ENCODE results near the gene SLC38A7. TPM values are rescaled to one million over a fixed set of nuclear protein-coding genes. Genes with fewer than 3 reads are reported as not detected.
"Not testable (repeated sequence)": the region's sequence is repeated elsewhere in the genome, so short reads cannot be mapped to it uniquely, and the experiment has no call there.

The SLC38A7 gene
- total RNA-seq, 2 donors from 2014 or later = 7.3 to 9.1 TPM

DNA sequence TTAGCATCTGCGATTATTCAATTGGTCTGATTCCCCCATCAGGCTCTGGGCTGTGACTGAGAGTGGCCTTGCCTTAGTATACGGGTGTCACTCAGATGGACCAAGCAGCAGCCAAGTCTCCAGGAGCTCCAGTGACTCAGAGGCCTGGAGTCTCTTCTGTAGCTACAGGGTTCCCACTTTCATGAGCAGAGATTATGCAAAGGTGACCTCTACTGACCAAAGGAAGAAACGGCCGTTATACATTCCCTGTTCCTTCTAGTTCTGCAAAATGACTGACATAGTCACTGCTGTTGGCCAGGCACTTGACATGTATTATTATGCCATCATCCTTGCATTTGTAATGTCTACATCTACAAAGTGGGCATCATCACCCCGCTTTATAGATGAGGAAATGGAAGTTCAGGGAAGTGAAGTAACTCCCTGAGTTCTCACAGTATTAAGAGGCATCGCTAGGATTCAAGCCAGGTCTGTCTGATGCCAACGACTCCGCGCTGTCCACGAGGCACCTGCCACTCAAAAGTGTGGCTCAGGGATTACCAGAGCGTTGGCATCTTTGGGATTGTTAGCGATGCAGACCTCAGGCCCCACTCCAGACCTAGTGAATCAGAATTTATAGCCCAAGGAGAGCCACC, 23.3 kb downstream of the SLC38A7 start:
- Mint-ChIP-seq H3K27ac (no peak overlapping the region), H3K36me3 (ENCODE audit: insufficient read depth in 2 of 2) (no peaks in the 10 kb centered on the region), H3K9me3 (no peaks in the 10 kb centered on the region), H3K27me3 (ENCODE audit: low read depth) (no peaks in the 10 kb centered on the region), H3K4me3 (no peak overlapping the region), H3K4me1 (ENCODE audit: low read depth) (no peaks in the 10 kb centered on the region)
- peak in 1 of 2 donors; percentile 9 for DNase-seq
- ATAC-seq (replicated peaks in 1 of 2) = peak; percentile 73 to 75

DNA sequence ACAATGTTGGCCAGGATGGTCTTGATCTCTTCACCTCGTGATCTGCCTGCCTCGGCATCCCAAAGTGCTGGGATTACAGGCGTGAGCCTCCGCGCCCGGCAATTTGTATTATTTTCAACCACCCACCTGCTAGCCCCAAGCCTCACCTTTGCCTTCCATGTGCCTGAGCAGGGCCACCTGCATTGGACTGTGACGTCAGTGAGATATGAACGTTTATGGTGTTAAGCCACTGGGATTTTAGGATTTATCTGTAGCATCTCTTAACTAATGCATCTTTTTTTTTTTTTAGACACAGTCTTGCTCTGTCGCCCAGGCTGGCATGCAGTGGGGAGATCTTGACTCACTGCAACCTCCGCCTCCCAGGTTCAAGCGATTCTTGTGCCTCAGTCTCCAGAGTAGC, 24.7 kb downstream of the SLC38A7 start:
- not testable (repeated sequence) for DNase-seq; H3K27ac Mint-ChIP-seq; H3K27me3 Mint-ChIP-seq (ENCODE audit: low read depth); ATAC-seq (replicated peaks in 1 of 2); H3K4me3 Mint-ChIP-seq; H3K36me3 Mint-ChIP-seq (ENCODE audit: insufficient read depth in 2 of 2); H3K4me1 Mint-ChIP-seq (ENCODE audit: low read depth); H3K9me3 Mint-ChIP-seq

DNA sequence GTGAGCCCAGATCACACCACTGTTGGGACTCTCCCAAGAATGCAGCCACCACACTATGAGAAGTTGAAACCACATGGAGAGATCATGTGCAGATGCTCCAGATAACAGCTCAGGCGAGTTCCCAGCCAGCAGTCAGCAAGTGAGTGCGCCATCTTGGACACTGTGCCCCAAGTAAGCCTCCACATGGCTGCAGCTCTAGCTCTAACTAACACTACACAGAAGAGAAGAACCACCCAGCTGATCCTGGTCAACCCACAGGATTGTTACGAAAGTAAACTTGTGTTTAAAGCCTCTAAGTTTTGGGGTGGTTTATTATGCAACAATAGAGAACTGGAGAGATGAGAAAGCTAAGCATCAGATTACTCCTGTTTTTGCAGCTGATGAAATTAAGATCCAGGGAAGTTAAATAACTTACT, 25.8 kb downstream of the SLC38A7 start:
- H3K9me3 Mint-ChIP-seq = no peaks in the 10 kb centered on the region
- H3K36me3 Mint-ChIP-seq (ENCODE audit: insufficient read depth in 2 of 2) = no peaks in the 10 kb centered on the region
- no peaks in the 10 kb centered on the region for H3K27me3 Mint-ChIP-seq (ENCODE audit: low read depth)
- no peak overlapping the region for H3K4me3 Mint-ChIP-seq
- H3K4me1 Mint-ChIP-seq (ENCODE audit: low read depth) = no peaks in the 10 kb centered on the region
- no peak overlapping the region for H3K27ac Mint-ChIP-seq
- ATAC-seq (replicated peaks in 1 of 2) (no peak), DNase-seq (no peak)

DNA sequence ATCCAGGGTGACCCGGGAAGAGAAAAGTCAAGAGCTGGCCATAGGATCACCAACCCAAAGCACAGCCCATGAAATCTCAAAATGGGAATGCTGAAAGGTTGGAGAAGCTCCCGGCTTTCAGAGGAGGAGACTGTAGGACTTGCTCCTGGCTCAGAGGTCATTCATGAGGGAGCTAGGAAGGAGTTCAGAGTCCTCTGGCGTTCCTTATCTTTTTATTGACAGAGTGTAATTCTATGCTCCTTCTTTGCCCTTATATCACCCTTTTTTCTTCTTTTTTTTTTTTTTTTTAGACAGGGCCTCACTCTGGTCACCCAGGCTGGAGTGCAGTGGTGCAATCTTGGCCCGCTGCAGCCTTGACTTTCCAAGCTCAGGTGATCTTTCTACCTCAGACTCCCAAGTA, 27.7 kb downstream of the SLC38A7 start:
- no peak for DNase-seq
- no peaks in the 10 kb centered on the region for H3K4me1 Mint-ChIP-seq (ENCODE audit: low read depth)

DNA sequence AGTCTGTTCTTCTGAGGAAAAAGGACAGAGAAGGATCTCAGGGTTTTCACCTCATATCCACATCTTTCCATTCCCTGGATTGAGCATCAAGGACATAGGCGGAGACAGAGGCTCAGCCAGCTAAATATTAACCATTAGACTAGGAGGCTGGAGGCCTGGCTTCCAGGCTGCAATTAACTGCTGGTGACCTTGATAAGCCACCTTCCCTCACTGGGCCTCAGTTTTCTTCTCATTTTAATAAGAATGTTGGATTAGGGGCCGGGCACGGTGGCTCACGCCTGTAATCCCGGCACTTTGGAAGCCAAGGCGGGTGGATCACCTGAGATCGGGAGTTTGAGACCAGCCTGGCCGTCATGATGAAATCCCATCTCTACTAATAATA, 29.4 kb downstream of the SLC38A7 start:
- H3K4me1 Mint-ChIP-seq (ENCODE audit: low read depth) = no peaks in the 10 kb centered on the region
- no peak for ATAC-seq (replicated peaks in 1 of 2)
- no peaks in the 10 kb centered on the region for H3K27me3 Mint-ChIP-seq (ENCODE audit: low read depth)
- no peak for DNase-seq
- no peaks in the 10 kb centered on the region for H3K9me3 Mint-ChIP-seq
- H3K4me3 Mint-ChIP-seq = no peak overlapping the region
- H3K27ac Mint-ChIP-seq = no peak overlapping the region
- no peaks in the 10 kb centered on the region for H3K36me3 Mint-ChIP-seq (ENCODE audit: insufficient read depth in 2 of 2)

More for the DNA sequence above, 27.7 kb downstream of the SLC38A7 start:
- Mint-ChIP-seq H3K4me3 (no peak overlapping the region), H3K27ac (no peak overlapping the region), H3K27me3 (ENCODE audit: low read depth) (no peaks in the 10 kb centered on the region), H3K9me3 (no peaks in the 10 kb centered on the region), H3K36me3 (ENCODE audit: insufficient read depth in 2 of 2) (no peaks in the 10 kb centered on the region)
- ATAC-seq (replicated peaks in 1 of 2) = no peak

DNA sequence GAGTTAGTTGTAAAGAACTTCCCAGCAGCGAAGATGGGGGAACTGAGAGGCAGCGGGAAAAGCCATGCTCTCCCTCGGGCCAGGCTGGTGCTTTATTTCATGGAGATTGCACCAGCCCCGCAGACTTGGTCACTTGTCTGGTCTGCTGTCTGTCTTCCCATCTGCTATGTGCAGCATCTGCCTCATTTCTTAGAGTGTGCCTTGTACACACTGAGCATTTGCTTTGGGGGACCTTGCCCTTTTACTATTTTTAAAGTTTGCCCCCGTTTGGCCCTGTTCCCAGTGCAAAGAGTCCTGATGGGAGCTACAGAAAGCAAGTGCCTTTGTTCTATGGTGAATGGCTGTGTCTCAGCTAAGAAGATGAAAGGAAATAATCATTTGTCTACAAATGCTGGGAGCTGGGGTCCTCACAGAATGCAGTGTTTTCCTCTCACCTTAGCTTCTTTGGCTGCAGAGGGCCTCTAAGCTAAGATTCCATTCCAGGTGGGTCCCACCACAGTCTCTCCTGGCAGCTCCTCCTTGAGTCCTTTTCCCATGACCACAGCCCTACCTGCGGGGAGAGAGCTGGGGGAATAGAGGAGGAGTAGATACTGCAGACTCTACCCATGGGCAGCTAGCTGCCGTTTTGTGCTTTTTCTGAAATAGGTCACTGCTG, 29.9 kb downstream of the SLC38A7 start:
- ATAC-seq (replicated peaks in 1 of 2) (no peak), DNase-seq (no peak)
- no peaks in the 10 kb centered on the region for H3K9me3 Mint-ChIP-seq
- no peak overlapping the region for H3K27ac Mint-ChIP-seq
- no peaks in the 10 kb centered on the region for H3K4me1 Mint-ChIP-seq (ENCODE audit: low read depth)
- no peaks in the 10 kb centered on the region for H3K36me3 Mint-ChIP-seq (ENCODE audit: insufficient read depth in 2 of 2)
- H3K4me3 Mint-ChIP-seq = no peak overlapping the region
- no peaks in the 10 kb centered on the region for H3K27me3 Mint-ChIP-seq (ENCODE audit: low read depth)

DNA sequence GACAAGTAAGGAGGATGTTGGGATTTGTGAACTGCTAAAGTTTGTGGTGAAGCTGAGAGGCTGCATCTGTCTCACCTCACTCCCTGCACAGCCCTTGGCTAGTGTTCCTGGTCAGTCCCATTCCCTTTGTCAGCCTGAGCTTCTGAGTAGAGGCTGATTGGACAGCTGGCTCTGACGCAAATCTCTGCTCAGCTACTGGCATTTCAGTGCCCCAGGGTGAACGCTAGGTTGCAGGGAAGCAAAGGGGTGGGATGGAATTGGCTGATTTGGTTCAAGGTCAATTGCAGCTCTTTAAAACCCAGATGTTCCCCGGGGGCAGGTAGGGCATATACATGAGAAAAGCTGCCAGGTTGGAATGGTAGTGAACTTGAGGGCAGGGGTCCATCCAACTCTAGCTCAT, 31.8 kb downstream of the SLC38A7 start:
- ATAC-seq (replicated peaks in 1 of 2) (no peak), DNase-seq (no peak)
- H3K4me1 Mint-ChIP-seq (ENCODE audit: low read depth) = no peaks in the 10 kb centered on the region
- no peaks in the 10 kb centered on the region for H3K36me3 Mint-ChIP-seq (ENCODE audit: insufficient read depth in 2 of 2)
- no peak overlapping the region for H3K4me3 Mint-ChIP-seq
- no peaks in the 10 kb centered on the region for H3K27me3 Mint-ChIP-seq (ENCODE audit: low read depth)
- no peaks in the 10 kb centered on the region for H3K9me3 Mint-ChIP-seq
- no peak overlapping the region for H3K27ac Mint-ChIP-seq

DNA sequence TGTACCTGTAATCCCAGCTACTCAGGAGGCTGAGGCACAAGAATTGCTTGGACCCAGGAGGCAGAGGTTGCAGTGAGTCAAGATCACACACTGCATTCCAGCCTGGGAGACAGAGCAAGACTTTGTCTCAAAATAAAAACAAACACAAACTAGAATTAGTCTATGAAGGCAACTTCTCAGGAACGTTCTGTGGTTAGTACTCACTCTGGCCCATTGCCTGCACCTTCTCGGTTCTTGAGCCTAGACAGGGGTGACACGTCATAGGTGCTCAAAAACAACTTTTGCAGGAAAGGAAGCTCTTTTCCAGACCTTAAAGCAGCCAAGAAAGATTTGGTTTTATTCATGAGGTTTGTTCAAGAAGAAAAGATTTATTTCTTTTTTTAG, 32.6 kb downstream of the SLC38A7 start:
- H3K4me3 Mint-ChIP-seq = no peak overlapping the region
- no peaks in the 10 kb centered on the region for H3K4me1 Mint-ChIP-seq (ENCODE audit: low read depth)
- H3K27me3 Mint-ChIP-seq (ENCODE audit: low read depth) = no peaks in the 10 kb centered on the region
- no peaks in the 10 kb centered on the region for H3K36me3 Mint-ChIP-seq (ENCODE audit: insufficient read depth in 2 of 2)
- H3K27ac Mint-ChIP-seq = no peak overlapping the region
- H3K9me3 Mint-ChIP-seq = no peaks in the 10 kb centered on the region
- DNase-seq = no peak
- ATAC-seq (replicated peaks in 1 of 2) = no peak

DNA sequence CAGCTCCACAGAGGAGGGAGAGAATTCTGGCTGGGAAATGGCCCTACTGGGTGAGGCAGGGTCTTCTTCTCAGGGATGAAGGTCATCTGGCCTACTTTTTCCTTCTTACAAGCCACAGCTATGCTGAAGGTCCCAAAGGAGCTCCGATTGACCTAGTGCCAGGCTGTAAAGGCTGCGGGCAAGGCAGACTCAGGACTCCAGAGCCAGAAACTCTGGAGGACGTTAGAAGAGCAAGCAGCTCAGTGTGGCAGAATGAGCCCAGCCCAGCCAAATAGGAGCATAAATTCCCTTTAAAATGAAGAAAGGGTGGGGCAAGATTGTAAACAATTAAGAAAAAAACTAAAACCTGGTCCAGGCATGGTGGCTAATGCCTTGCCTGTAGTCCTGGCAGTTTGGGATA, 34.9 kb downstream of the SLC38A7 start:
- Mint-ChIP-seq H3K36me3 (ENCODE audit: insufficient read depth in 2 of 2) (no peaks in the 10 kb centered on the region), H3K4me1 (ENCODE audit: low read depth) (no peaks in the 10 kb centered on the region), H3K4me3 (no peak overlapping the region), H3K27ac (no peak overlapping the region), H3K27me3 (ENCODE audit: low read depth) (no peaks in the 10 kb centered on the region), H3K9me3 (no peaks in the 10 kb centered on the region)
- ATAC-seq (replicated peaks in 1 of 2) = no peak
- no peak for DNase-seq

DNA sequence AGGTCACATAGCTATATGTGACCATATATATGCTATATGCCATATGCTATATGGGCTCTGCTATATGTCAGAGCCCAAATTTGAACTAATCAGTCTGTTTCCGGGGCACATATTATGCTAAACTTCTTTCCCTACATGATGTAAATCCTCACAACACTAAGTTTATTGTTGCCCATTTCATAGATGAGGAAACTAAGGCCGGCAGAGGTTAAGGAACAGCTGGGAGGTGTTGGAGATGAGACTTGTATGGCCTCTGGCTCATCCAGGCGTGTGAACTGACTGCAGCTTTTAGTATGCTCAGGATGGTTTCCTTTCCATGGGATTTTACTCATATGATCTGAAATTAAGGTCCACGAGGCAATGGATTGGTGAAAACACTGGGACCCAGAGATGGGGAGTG, 37.5 kb downstream of the SLC38A7 start:
- Mint-ChIP-seq H3K27me3 (ENCODE audit: low read depth) (no peaks in the 10 kb centered on the region), H3K36me3 (ENCODE audit: insufficient read depth in 2 of 2) (no peaks in the 10 kb centered on the region), H3K4me1 (ENCODE audit: low read depth) (no peaks in the 10 kb centered on the region), H3K27ac (no peak overlapping the region), H3K9me3 (no peaks in the 10 kb centered on the region), H3K4me3 (no peak overlapping the region)
- ATAC-seq (replicated peaks in 1 of 2) (no peak), DNase-seq (no peak)

DNA sequence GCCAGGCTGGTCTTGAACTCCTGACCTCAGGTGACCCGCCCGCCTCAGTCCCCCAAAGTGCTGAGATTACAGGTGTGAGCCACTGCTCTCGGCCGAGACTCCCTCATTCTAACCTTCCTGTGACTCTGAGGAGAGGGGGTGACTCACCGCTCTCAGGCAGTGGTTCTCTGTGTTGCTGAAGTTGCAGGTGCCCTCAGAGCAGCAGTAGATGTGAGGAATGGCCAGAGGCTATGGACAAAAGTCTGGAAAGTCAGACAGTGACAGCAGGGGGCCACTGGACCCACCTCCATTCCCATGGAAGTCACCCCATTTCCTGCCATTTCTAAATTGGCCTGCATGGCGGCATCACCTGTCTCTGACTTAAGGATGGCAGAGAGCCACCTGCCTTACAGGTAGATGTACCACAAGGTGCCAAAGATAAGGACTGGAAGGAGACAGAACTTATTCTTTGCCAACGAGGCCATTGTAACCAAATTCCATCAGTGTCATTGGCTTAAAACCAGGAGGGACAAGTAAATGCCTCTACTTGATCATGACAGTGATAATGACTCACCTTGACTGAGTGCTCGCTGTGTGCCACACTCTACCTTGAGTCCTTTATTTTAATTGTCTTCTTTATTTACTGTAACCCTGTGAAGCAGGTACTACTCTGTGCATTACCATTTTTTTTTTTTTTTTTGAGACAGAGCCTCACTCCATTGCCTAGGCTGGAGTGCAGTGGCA, 39.6 kb downstream of the SLC38A7 start:
- Mint-ChIP-seq H3K4me3 (no peak overlapping the region), H3K36me3 (ENCODE audit: insufficient read depth in 2 of 2) (no peaks in the 10 kb centered on the region), H3K4me1 (ENCODE audit: low read depth) (peaks cover 7% of the 10 kb centered on the region), H3K27ac (no peak overlapping the region), H3K27me3 (ENCODE audit: low read depth) (no peaks in the 10 kb centered on the region), H3K9me3 (no peaks in the 10 kb centered on the region)
- DNase-seq (no peak), ATAC-seq (replicated peaks in 1 of 2) (no peak)

DNA sequence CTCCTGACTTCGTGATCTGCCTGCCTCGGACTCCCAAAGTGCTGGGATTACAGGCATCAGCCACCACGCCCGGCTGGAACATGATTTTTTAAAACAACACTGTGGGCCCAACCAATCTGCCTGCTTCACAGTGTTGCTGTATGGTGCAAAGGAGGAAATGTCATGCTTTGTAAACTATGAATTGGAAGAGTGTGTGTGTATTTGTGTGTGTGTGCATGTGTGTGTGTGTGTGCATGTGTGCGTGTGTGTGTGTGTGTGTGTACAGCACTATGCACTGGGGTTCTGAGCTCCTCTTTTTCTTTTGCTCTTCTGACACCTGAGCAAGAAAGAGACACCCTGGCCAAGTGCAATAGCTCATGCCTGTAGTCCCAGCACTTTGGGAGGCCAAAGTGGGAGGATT, 40.5 kb downstream of the SLC38A7 start:
- DNase-seq (no peak), ATAC-seq (replicated peaks in 1 of 2) (no peak)
- H3K4me3 Mint-ChIP-seq = no peak overlapping the region
- H3K27ac Mint-ChIP-seq = no peak overlapping the region
- H3K36me3 Mint-ChIP-seq (ENCODE audit: insufficient read depth in 2 of 2) = no peaks in the 10 kb centered on the region
- no peaks in the 10 kb centered on the region for H3K9me3 Mint-ChIP-seq
- H3K4me1 Mint-ChIP-seq (ENCODE audit: low read depth) = peaks cover 12% of the 10 kb centered on the region
- no peaks in the 10 kb centered on the region for H3K27me3 Mint-ChIP-seq (ENCODE audit: low read depth)

DNA sequence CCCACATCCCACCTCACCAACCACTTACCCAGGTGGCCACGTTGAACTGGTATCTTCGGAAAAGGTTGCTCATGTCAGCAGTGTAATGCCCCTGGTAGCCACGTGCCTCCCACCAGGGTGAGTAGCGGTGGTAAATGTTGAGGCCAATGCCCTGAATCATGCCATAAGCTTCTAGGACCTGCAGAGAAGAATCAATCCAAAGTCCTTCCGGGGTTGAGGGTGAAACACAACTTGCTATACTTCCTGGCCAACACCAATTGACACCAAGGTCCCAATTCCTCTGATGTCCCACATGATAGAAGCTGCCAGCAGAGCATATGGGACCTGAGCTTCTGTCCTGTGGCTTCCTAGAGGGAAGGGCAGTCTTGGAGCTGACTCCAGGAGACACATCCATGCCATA, 43.6 kb downstream of the SLC38A7 start:
- peaks cover 12% of the 10 kb centered on the region for H3K4me1 Mint-ChIP-seq (ENCODE audit: low read depth)
- no peaks in the 10 kb centered on the region for H3K27me3 Mint-ChIP-seq (ENCODE audit: low read depth)
- H3K9me3 Mint-ChIP-seq = no peaks in the 10 kb centered on the region
- H3K4me3 Mint-ChIP-seq = no peak overlapping the region
- ATAC-seq (replicated peaks in 1 of 2) (no peak), DNase-seq (no peak)
- H3K27ac Mint-ChIP-seq = no peak overlapping the region
- no peaks in the 10 kb centered on the region for H3K36me3 Mint-ChIP-seq (ENCODE audit: insufficient read depth in 2 of 2)
